Endothelial cell (in vitro differentiated cells): ENCODE measurements around the gene RRH. TPM values are rescaled to one million over a fixed set of nuclear protein-coding genes. Genes with fewer than 3 reads are reported as not detected.
"Not testable (repeated sequence)": the region's sequence is repeated elsewhere in the genome, so short reads cannot be mapped to it uniquely, and the experiment has no call there.

Source experiments
- DNase-seq: peaks from one replicate; pipeline ENCODE4 v3.0.0; 2021; ENCODE audit warnings: low spot score
- H3K27ac Mint-ChIP-seq: one replicate; pipeline ENCODE4 v1.8.0; 2021; ENCODE audit warnings: mixed read lengths, inconsistent platforms; ENCODE audit not compliant: unreplicated experiment
- H3K27me3 Mint-ChIP-seq: one replicate; pipeline ENCODE4 v1.8.0; 2021; ENCODE audit warnings: mild to moderate bottlenecking, moderate library complexity, mixed read lengths, inconsistent platforms; ENCODE audit not compliant: unreplicated experiment
- H3K36me3 Mint-ChIP-seq: one replicate; pipeline ENCODE4 v1.8.0; 2021; ENCODE audit warnings: mild to moderate bottlenecking, low read depth, mixed read lengths, inconsistent platforms; ENCODE audit not compliant: unreplicated experiment
- H3K4me1 Mint-ChIP-seq: one replicate; pipeline ENCODE4 v1.8.0; 2021; ENCODE audit warnings: mild to moderate bottlenecking, mixed read lengths, inconsistent platforms; ENCODE audit not compliant: unreplicated experiment
- H3K4me3 Mint-ChIP-seq: one replicate; pipeline ENCODE4 v1.8.0; 2021; ENCODE audit warnings: mild to moderate bottlenecking, mixed read lengths, inconsistent platforms; ENCODE audit not compliant: unreplicated experiment
- H3K9me3 Mint-ChIP-seq: one replicate; pipeline ENCODE4 v1.8.0; 2021; ENCODE audit warnings: mixed read lengths, inconsistent platforms; ENCODE audit not compliant: unreplicated experiment
- total RNA-seq: library from RNA; stranded (reverse); fragmentation: NEBNext Ultra II Directional; extraction: Animal tissue kit (Norgen Biotek cat#: 25700); gene quantifications from one replicate; pipeline ENCODE4 v1.2.1, GENCODE V29; 2021; ENCODE audit not compliant: unreplicated experiment
- TF ChIP-seq, protein P1 (sequence below): fragments of 200-600 bp; sonication (generic); IDR thresholded peaks from one replicate; pipeline ENCODE4 v1.5.0; 2021; ENCODE audit warnings: antibody characterized with exemption; ENCODE audit not compliant: unreplicated experiment

RRH gene
- total RNA-seq, 1 donor from 2014 or later, result not detected

- TF ChIP-seq, protein P1, sequence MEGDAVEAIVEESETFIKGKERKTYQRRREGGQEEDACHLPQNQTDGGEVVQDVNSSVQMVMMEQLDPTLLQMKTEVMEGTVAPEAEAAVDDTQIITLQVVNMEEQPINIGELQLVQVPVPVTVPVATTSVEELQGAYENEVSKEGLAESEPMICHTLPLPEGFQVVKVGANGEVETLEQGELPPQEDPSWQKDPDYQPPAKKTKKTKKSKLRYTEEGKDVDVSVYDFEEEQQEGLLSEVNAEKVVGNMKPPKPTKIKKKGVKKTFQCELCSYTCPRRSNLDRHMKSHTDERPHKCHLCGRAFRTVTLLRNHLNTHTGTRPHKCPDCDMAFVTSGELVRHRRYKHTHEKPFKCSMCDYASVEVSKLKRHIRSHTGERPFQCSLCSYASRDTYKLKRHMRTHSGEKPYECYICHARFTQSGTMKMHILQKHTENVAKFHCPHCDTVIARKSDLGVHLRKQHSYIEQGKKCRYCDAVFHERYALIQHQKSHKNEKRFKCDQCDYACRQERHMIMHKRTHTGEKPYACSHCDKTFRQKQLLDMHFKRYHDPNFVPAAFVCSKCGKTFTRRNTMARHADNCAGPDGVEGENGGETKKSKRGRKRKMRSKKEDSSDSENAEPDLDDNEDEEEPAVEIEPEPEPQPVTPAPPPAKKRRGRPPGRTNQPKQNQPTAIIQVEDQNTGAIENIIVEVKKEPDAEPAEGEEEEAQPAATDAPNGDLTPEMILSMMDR, result no peak
- Mint-ChIP-seq H3K36me3 (peaks cover 11% of the 10 kb centered on the region), H3K4me3 (no peak overlapping the region), H3K27ac (no peak overlapping the region), H3K4me1 (peaks cover 16% of the 10 kb centered on the region), H3K27me3 (peaks cover 2% of the 10 kb centered on the region), H3K9me3 (no peaks in the 10 kb centered on the region)
- DNase-seq, result no peak
Measured at GRCh38 chr4:109850601-109851000, 22.8 kb downstream of the RRH start.

DNA sequence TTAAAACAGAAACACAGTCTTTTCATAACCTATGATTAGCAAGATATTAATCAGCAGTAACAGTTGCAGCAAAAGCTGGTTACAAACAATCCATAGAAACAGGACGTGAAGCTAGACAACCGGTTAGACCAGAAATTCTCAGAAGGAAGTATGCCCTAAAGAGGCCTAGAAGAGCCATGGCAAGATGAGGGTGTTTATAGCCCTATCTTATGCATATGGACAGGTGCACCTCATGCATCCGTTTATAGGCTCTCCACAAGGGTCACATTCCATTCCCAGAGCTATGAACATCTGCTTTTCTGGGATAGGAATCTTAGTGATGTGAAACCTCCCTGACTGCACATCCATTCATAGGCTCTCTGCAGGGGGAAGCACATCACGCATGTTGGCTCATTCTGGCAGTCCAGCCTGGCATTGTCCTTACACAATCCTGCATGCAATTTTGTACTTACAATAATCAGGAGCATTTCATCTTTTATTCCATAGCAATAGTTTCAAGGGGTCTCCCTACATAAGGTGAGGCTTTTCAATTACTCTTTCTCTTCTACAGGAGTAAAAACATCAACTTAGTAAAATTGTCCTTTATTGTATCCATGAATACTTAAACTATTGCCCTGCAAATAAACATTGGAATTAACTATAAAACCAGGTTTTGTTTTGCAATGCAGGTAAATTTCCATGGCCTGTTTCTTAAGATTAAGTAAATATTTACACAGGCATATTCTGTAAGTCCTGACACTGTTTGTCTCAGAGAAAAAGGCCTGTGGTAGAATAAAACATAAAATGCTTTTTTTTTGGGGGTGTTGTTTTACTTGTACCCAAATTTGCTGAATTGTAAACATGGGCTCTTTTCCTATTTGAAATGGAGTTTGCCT is 31.9 kb downstream of the RRH start:
- not testable (repeated sequence) for H3K9me3 Mint-ChIP-seq, H3K4me3 Mint-ChIP-seq

DNA sequence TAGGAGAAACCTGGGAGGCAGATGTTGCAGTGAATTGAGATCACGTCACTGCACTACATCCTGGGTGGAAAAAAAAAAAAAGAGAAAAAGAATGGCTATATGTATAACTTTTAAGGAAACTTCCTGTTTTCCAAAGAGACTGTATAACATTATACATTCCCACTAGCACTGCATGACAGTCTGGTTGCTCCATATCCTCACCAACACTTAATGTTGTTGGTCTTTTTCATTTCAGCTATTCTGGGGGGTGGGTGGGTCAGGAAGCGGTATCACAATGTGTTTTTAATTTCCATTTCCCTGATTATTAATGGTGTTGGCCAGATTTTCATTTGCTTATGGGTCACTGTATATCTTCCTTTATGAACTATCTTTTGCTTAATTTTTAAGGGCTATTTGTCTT is 33.5 kb downstream of the RRH start:
- H3K36me3 Mint-ChIP-seq, result peaks cover 17% of the 10 kb centered on the region
- no peak overlapping the region for H3K4me3 Mint-ChIP-seq
- peaks cover 2% of the 10 kb centered on the region for H3K27me3 Mint-ChIP-seq
- TF ChIP-seq, protein P1, result no peak
- H3K9me3 Mint-ChIP-seq, result peaks cover 8% of the 10 kb centered on the region
- H3K4me1 Mint-ChIP-seq, result peaks cover 2% of the 10 kb centered on the region
- H3K27ac Mint-ChIP-seq, result no peak overlapping the region
- DNase-seq, result no peak

More for the DNA sequence above, 31.9 kb downstream of the RRH start:
- H3K36me3 Mint-ChIP-seq, result peaks cover 27% of the 10 kb centered on the region
- H3K27me3 Mint-ChIP-seq, H3K4me1 Mint-ChIP-seq, H3K27ac Mint-ChIP-seq, DNase-seq: not testable (repeated sequence)

DNA sequence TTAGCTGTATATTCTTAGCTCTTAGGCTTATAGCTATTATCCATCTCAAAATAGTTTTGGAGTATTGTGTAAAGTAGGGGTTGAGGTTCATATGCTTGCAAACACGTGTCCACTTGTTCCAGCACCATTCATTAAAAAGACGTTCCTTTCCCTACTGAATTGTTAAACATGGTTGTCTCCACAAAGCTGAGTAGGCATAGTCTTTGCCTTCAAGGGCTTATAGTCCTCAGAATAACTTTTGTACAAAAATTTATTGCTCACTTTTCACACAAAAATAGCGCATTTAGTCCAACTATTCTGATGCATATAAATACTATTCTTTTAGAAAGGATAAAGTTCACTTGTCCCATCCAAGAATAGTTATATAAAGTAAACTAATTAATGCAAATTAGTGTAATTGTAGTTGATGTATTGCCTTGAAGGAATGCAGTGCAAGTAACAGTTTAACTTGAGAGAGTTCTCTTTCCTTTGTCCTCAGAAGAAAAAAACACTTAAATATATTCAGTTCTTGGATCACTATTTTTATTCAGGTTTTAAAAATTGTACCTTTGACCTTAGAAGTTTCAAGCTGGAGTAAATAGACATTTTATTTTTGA is 34.2 kb downstream of the RRH start:
- Mint-ChIP-seq H3K4me3 (no peak overlapping the region), H3K4me1 (peaks cover 2% of the 10 kb centered on the region), H3K9me3 (peaks cover 8% of the 10 kb centered on the region), H3K27ac (no peak overlapping the region), H3K36me3 (peaks cover 14% of the 10 kb centered on the region), H3K27me3 (peaks cover 2% of the 10 kb centered on the region)
- DNase-seq, result no peak
- TF ChIP-seq, protein P1, result no peak

- TF ChIP-seq, protein P1, result no peak
- Mint-ChIP-seq H3K4me3 (no peak overlapping the region), H3K36me3 (peaks cover 1% of the 10 kb centered on the region), H3K27ac (no peak overlapping the region), H3K27me3 (no peaks in the 10 kb centered on the region), H3K4me1 (peaks cover 2% of the 10 kb centered on the region), H3K9me3 (peaks cover 8% of the 10 kb centered on the region)
- DNase-seq, result no peak
Measured at GRCh38 chr4:109864134-109864533, 36.4 kb downstream of the RRH start.
